ENCODE results near the gene GPR31. TPM values are rescaled to one million over a fixed set of nuclear protein-coding genes. Genes with fewer than 3 reads are reported as not detected.

Gene GPR31
- total RNA-seq, 1 experiment from 2014 or later, result not detected

DNA sequence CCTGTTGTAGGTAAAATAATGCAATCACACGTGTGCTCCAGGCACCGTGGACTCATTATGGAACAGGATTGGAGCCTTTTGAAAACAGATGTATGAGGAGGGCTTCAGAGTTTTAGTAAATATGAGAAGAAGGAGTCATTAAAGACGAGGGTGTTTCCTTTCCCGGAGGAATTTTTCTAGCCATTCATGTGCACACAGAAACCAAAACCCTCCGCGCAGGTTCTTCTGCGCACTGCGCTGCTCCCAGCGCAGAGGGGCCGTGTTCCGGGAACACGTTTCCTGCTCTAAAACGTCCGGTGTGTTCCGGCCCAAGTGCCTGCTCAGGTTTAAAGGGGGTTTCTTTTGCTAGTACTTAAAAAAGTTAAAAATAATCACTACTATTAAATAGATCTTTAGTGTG lies 11.6 kb downstream of the GPR31 start:
- no peak overlapping the region for H3K4me3 ChIP-seq (ENCODE audit: low read depth, low read length)
- Mint-ChIP-seq H3K27me3 (ENCODE audit: insufficient read depth, unreplicated experiment) (peaks cover 4% of the 10 kb centered on the region), H3K36me3 (ENCODE audit: insufficient read depth, unreplicated experiment) (no peaks in the 10 kb centered on the region), H3K9me3 (ENCODE audit: unreplicated experiment) (no peaks in the 10 kb centered on the region), H3K27ac (ENCODE audit: unreplicated experiment) (no peak overlapping the region), H3K4me1 (ENCODE audit: low read depth, unreplicated experiment) (no peaks in the 10 kb centered on the region), H3K4me3 (ENCODE audit: unreplicated experiment) (no peak overlapping the region)
- H3K4me1 ChIP-seq, result no peaks in the 10 kb centered on the region
- CTCF ChIA-PET, result no interaction called here
- no peaks in the 10 kb centered on the region for H3K27me3 ChIP-seq (replicated peaks; ENCODE audit: control insufficient read depth, insufficient read depth, low read length)
- H3K9me3 ChIP-seq, result no peaks in the 10 kb centered on the region
- no TSS peak for BruUV-seq (replicated peaks)
- intact Hi-C loops (cut with micrococcal nuclease; ENCODE audit: unreplicated experiment), result no loop called here
- TF ChIP-seq, protein P1, sequence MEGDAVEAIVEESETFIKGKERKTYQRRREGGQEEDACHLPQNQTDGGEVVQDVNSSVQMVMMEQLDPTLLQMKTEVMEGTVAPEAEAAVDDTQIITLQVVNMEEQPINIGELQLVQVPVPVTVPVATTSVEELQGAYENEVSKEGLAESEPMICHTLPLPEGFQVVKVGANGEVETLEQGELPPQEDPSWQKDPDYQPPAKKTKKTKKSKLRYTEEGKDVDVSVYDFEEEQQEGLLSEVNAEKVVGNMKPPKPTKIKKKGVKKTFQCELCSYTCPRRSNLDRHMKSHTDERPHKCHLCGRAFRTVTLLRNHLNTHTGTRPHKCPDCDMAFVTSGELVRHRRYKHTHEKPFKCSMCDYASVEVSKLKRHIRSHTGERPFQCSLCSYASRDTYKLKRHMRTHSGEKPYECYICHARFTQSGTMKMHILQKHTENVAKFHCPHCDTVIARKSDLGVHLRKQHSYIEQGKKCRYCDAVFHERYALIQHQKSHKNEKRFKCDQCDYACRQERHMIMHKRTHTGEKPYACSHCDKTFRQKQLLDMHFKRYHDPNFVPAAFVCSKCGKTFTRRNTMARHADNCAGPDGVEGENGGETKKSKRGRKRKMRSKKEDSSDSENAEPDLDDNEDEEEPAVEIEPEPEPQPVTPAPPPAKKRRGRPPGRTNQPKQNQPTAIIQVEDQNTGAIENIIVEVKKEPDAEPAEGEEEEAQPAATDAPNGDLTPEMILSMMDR (IDR thresholded peaks at IDR 0.05; ENCODE audit: insufficient read depth in 1 of 2, low read depth in 1 of 2, low read length in 1 of 2, severe bottlenecking in 1 of 2, unreplicated experiment in 1 of 2), result no peak
- no peak for DNase-seq
- no peaks in the 10 kb centered on the region for H3K36me3 ChIP-seq (ENCODE audit: control insufficient read depth, insufficient read depth, low read length)
- POLR2A ChIA-PET, result no interaction called here

DNA sequence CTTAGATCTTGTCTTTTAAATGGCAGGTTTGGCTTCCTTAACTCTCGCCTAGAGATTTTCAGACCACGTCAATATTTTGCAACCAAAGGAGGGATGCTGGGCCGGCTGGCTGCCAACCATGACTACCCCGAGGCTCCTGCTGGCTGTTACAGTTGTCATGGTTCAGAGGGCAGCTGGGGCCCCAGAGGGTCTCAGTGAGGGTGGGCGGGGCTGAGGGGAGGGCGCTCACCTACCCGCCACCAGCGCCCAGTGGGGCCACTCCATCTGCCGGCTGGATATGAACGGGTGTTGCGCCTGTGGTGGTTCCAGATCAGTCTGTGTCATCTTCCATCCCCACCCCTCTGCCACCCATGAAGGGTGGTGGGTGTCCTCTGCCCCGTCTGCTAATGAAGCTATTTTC lies 12.3 kb downstream of the GPR31 start:
- ChIA-PET CTCF (no interaction called here), POLR2A (no interaction called here)
- H3K4me1 Mint-ChIP-seq (ENCODE audit: low read depth, unreplicated experiment), result peaks cover 6% of the 10 kb centered on the region
- no peak overlapping the region for H3K27ac Mint-ChIP-seq (ENCODE audit: unreplicated experiment)
- H3K4me3 Mint-ChIP-seq (ENCODE audit: unreplicated experiment), result no peak overlapping the region
- H3K36me3 Mint-ChIP-seq (ENCODE audit: insufficient read depth, unreplicated experiment), result no peaks in the 10 kb centered on the region
- H3K4me3 ChIP-seq (ENCODE audit: low read depth, low read length), result no peak overlapping the region
- no peaks in the 10 kb centered on the region for H3K36me3 ChIP-seq (ENCODE audit: control insufficient read depth, insufficient read depth, low read length)
- BruUV-seq (replicated peaks), result no TSS peak
- H3K27me3 ChIP-seq (replicated peaks; ENCODE audit: control insufficient read depth, insufficient read depth, low read length), result no peaks in the 10 kb centered on the region
- no peaks in the 10 kb centered on the region for H3K9me3 ChIP-seq
- intact Hi-C loops (cut with micrococcal nuclease; ENCODE audit: unreplicated experiment), result no loop called here
- H3K27me3 Mint-ChIP-seq (ENCODE audit: insufficient read depth, unreplicated experiment), result peaks cover 4% of the 10 kb centered on the region
- no peak for DNase-seq
- H3K4me1 ChIP-seq, result no peaks in the 10 kb centered on the region
- TF ChIP-seq, protein P1 (IDR thresholded peaks at IDR 0.05; ENCODE audit: insufficient read depth in 1 of 2, low read depth in 1 of 2, low read length in 1 of 2, severe bottlenecking in 1 of 2, unreplicated experiment in 1 of 2), result no peak
- no peaks in the 10 kb centered on the region for H3K9me3 Mint-ChIP-seq (ENCODE audit: unreplicated experiment)

GRCh38 chr6:167143041-167143440 lies 14.7 kb downstream of the GPR31 start:
- Histone ChIP-seq H3K27me3 (replicated peaks; ENCODE audit: control insufficient read depth, insufficient read depth, low read length) (no peaks in the 10 kb centered on the region), H3K36me3 (ENCODE audit: control insufficient read depth, insufficient read depth, low read length) (no peaks in the 10 kb centered on the region), H3K4me1 (no peaks in the 10 kb centered on the region), H3K9me3 (no peaks in the 10 kb centered on the region), H3K4me3 (ENCODE audit: low read depth, low read length) (no peak overlapping the region)
- CTCF ChIA-PET, result interaction anchor here (0.7 kb wide), 1 partner anchor 333 kb away, joined by 5 read pairs; no protein-coding TSS in a partner anchor
- POLR2A ChIA-PET, result no interaction called here
- no peaks in the 10 kb centered on the region for H3K9me3 Mint-ChIP-seq (ENCODE audit: unreplicated experiment)
- H3K36me3 Mint-ChIP-seq (ENCODE audit: insufficient read depth, unreplicated experiment), result no peaks in the 10 kb centered on the region
- H3K4me1 Mint-ChIP-seq (ENCODE audit: low read depth, unreplicated experiment), result peaks cover 9% of the 10 kb centered on the region
- BruUV-seq (replicated peaks), result no TSS peak
- TF ChIP-seq, protein P1 (IDR thresholded peaks at IDR 0.05; ENCODE audit: insufficient read depth in 1 of 2, low read depth in 1 of 2, low read length in 1 of 2, severe bottlenecking in 1 of 2, unreplicated experiment in 1 of 2), result no peak
- intact Hi-C loops (cut with micrococcal nuclease; ENCODE audit: unreplicated experiment), result loop anchor here (2.0 to 5.0 kb wide), 2 partner anchors 81 to 98 kb away; no protein-coding TSS in a partner anchor
- no peak overlapping the region for H3K27ac Mint-ChIP-seq (ENCODE audit: unreplicated experiment)
- H3K4me3 Mint-ChIP-seq (ENCODE audit: unreplicated experiment), result no peak overlapping the region
- DNase-seq, result no peak
- H3K27me3 Mint-ChIP-seq (ENCODE audit: insufficient read depth, unreplicated experiment), result peaks cover 4% of the 10 kb centered on the region
